Activated CD8-positive, alpha-beta T cell treated with anti-CD3 and anti-CD28 coated beads for 36 hours (primary cell): ENCODE results near the gene HCFC1. TPM values are rescaled to one million over a fixed set of nuclear protein-coding genes. Genes with fewer than 3 reads are reported as not detected.

Experiments
- ATAC-seq: fragments of 200-7000 bp; cut with Tn5 transposase; one replicate; pipeline ENCODE4 v1.10.0; 2021; ENCODE audit warnings: mild to moderate bottlenecking, moderate library complexity
- CTCF ChIA-PET: fragments of 350-600 bp; sonication (Branson Sonifier 250); formaldehyde crosslinking; loops from one replicate; lab custom pipeline; 2021; ENCODE audit warnings: antibody characterized with exemption; lab: Charles Lee
- POLR2A ChIA-PET: fragments of 350-600 bp; sonication (Branson Sonifier 250); formaldehyde crosslinking; loops from one replicate; lab custom pipeline; 2021; ENCODE audit warnings: antibody characterized with exemption; lab: Charles Lee
- DNase-seq: peaks from one replicate; pipeline ENCODE4 v3.0.0-alpha.2; 2020
- H3K27ac Mint-ChIP-seq: one replicate; pipeline ENCODE4 v1.8.0; 2021; ENCODE audit warnings: mild to moderate bottlenecking, mixed read lengths
- H3K27me3 Mint-ChIP-seq: one replicate; pipeline ENCODE4 v1.8.0; 2021; ENCODE audit warnings: mixed read lengths
- H3K36me3 Mint-ChIP-seq: one replicate; pipeline ENCODE4 v1.8.0; 2021; ENCODE audit warnings: low read depth, mixed read lengths
- H3K4me1 Mint-ChIP-seq: one replicate; pipeline ENCODE4 v1.8.0; 2021; ENCODE audit warnings: low read depth, mixed read lengths
- H3K4me3 Mint-ChIP-seq: one replicate; pipeline ENCODE4 v1.8.0; 2021; ENCODE audit warnings: mild to moderate bottlenecking, moderate library complexity, mixed read lengths
- H3K9me3 Mint-ChIP-seq: one replicate; pipeline ENCODE4 v1.8.0; 2021; ENCODE audit warnings: mixed read lengths
- CTCF ChIP-seq: fragments of 200-600 bp; IDR thresholded peaks from one replicate; pipeline ENCODE4 v1.8.0; 2022; ENCODE audit warnings: antibody characterized with exemption, mild to moderate bottlenecking
- intact Hi-C: fragments of 100-400 bp; cut with micrococcal nuclease; formaldehyde crosslinking; loops from one replicate; pipeline ENCODE4 v1.10.0; 2022
- microRNA-seq: library from miRNA; unstranded; fragments of <30 nt; microRNA quantifications from one replicate; pipeline ENCODE4 v1.2.0, GENCODE V29; 2022; ENCODE audit warnings: borderline microRNAs expressed, borderline replicate concordance
- total RNA-seq, 2 experiments: library from RNA; stranded (reverse); gene quantifications; one replicate each; pipeline ENCODE4 v1.2.3, GENCODE V29; 2021

The HCFC1 gene
- total RNA-seq, 2 experiments from 2014 or later, result 115 to 116 TPM

DNA sequence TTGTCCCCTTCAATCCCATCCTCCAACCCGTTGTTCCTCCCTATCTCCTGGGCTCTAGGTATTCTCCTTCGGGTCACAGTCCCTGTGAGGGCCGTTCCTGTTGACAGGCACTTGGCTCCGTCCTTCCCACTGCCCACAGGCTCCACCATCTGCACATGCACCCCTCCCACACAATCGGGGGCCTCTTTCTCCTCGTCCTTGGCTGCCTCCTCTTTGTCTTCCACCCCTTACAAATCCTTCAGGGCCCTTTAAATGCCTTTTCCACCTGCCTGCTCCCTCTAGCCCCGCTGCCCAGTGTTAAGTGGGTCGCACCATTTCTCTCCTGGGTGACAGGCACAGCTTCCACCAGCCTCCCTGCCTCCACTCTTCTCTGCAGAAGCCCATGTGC lies 69.9 kb downstream of the HCFC1 start:
- H3K36me3 Mint-ChIP-seq, result no peaks in the 10 kb centered on the region
- intact Hi-C loops, result no loop called here
- H3K4me3 Mint-ChIP-seq, result no peak overlapping the region
- DNase-seq (no peak), ATAC-seq (no peak)
- POLR2A ChIA-PET, result interaction anchor here (1.1 to 1.5 kb wide), 3 partner anchors 21 to 47 kb away, joined by 3 to 5 read pairs (median 4); partner anchors contain the start of gene ARHGAP4
- H3K9me3 Mint-ChIP-seq, result no peaks in the 10 kb centered on the region
- no peak overlapping the region for H3K27ac Mint-ChIP-seq
- CTCF ChIA-PET, result no interaction called here
- H3K4me1 Mint-ChIP-seq, result peaks cover 42% of the 10 kb centered on the region
- no peaks in the 10 kb centered on the region for H3K27me3 Mint-ChIP-seq
- TF ChIP-seq CTCF, result no peak

- ATAC-seq, result peak; percentile 84
These were observed 70.5 kb downstream of the HCFC1 start for GRCh38 chrX:153900831-153901752.

DNA sequence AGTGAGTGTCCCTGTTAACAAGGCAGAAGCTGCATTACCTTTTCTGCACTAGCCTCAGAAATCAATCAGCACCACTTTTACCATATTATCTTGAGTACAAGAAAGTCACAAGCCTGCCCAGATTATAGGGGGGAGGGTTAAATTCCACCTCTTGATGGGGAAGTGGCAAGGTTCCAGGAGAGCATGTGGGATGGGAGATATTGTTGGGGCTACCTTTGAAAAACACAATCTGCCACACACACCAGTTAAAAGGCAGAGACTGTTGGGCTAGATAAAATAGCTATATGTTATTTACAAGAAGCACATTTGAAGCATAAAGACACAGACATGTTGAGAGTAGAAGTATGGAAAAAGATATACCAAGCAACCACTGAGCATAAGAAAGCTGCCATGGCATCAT lies 73.7 kb downstream of the HCFC1 start:
- Mint-ChIP-seq H3K36me3 (peaks cover 1% of the 10 kb centered on the region), H3K4me3 (no peak overlapping the region), H3K4me1 (peaks cover 22% of the 10 kb centered on the region), H3K27ac (no peak overlapping the region), H3K9me3 (no peaks in the 10 kb centered on the region), H3K27me3 (no peaks in the 10 kb centered on the region)
- DNase-seq (no peak), ATAC-seq (no peak)
- intact Hi-C loops, result no loop called here
- TF ChIP-seq CTCF, result no peak
- ChIA-PET POLR2A (no interaction called here), CTCF (no interaction called here)

More at GRCh38 chrX:153900831-153901752, 70.5 kb downstream of the HCFC1 start:
- POLR2A ChIA-PET, result interaction anchor here (0.7 to 1.4 kb wide), 3 partner anchors 12 to 79 kb away, joined by 3 to 6 read pairs (median 3); partner anchors contain the start of gene ARHGAP4
- peak; percentile 80 for DNase-seq
- no peaks in the 10 kb centered on the region for H3K27me3 Mint-ChIP-seq
- no peak for TF ChIP-seq CTCF
- no peaks in the 10 kb centered on the region for H3K36me3 Mint-ChIP-seq
- H3K4me3 Mint-ChIP-seq, result peak overlapping the region; percentile 60
- H3K4me1 Mint-ChIP-seq, result peaks cover 39% of the 10 kb centered on the region
- H3K27ac Mint-ChIP-seq, result peak overlapping the region; percentile 61
- H3K9me3 Mint-ChIP-seq, result no peaks in the 10 kb centered on the region
- CTCF ChIA-PET, result interaction anchor here (0.6 kb wide), 1 partner anchor 943 kb away, joined by 3 read pairs; no protein-coding TSS in a partner anchor
- intact Hi-C loops, result no loop called here

Small RNAs within 50 kb of the gene (microRNA-seq; reads per million reads assigned to microRNA genes)
- not detected for gene MIR3202-1
- gene MIR3202-2, result not detected
- not detected for gene MIR718

Other genes starting within 250 kb of the HCFC1 start
- 100 to 1,000 TPM in 1 of 2 experiments, 10 to 100 TPM in 1; 97.6 to 102 TPM for gene BCAP31, start 247.4 kb downstream of the HCFC1 start, total RNA-seq
- 1 to 10 TPM; 3.9 to 4.4 TPM for gene ABCD1, start 247.0 kb downstream of the HCFC1 start, total RNA-seq
- gene PLXNB3, start 207.6 kb downstream of the HCFC1 start, total RNA-seq, result 1 to 10 TPM; 7.7 to 8.2 TPM
- gene SRPK3, start 190.8 kb downstream of the HCFC1 start, total RNA-seq, result under 1 TPM in 1 of 2 experiments, not detected in 1; 0.09 TPM
- 10 to 100 TPM; 54.3 to 56.9 TPM for gene IDH3G, start 177.4 kb downstream of the HCFC1 start, total RNA-seq
- 100 to 1,000 TPM; 152 to 153 TPM for gene SSR4, start 177.2 kb downstream of the HCFC1 start, total RNA-seq
- gene PDZD4, start 141.3 kb downstream of the HCFC1 start, total RNA-seq, result 1 to 10 TPM; 1.4 to 2.6 TPM
- gene L1CAM, start 85.6 kb downstream of the HCFC1 start, total RNA-seq, result 1 to 10 TPM; 2.1 to 2.2 TPM
- gene AVPR2, start 67.1 kb downstream of the HCFC1 start, total RNA-seq, result not detected
- 100 to 1,000 TPM; 128 to 130 TPM for gene ARHGAP4, start 45.6 kb downstream of the HCFC1 start, total RNA-seq
- 100 to 1,000 TPM; 123 to 136 TPM for gene NAA10, start 36.8 kb downstream of the HCFC1 start, total RNA-seq
- gene RENBP, start 27.2 kb downstream of the HCFC1 start, total RNA-seq, result 10 to 100 TPM; 14.3 to 15.8 TPM
- gene TMEM187, start 936 bp upstream of the HCFC1 start, total RNA-seq, result 1 to 10 TPM; 4.4 to 4.5 TPM
- 100 to 1,000 TPM; 134 to 136 TPM for gene IRAK1, start 48.1 kb upstream of the HCFC1 start, total RNA-seq
- gene MECP2, start 125.9 kb upstream of the HCFC1 start, total RNA-seq, result 10 to 100 TPM; 63.7 to 65.1 TPM
- not detected for gene OPN1LW, start 172.4 kb upstream of the HCFC1 start, total RNA-seq
- not detected for gene OPN1MW, start 210.8 kb upstream of the HCFC1 start, total RNA-seq
- not detected for gene OPN1MW2, start 247.9 kb upstream of the HCFC1 start, total RNA-seq